Parathyroid adenoma (tissue), 2 donors: ENCODE data around the gene CSF3R.

Experiments
- H2AFZ ChIP-seq: fragments of 300-600 bp; sonication (generic); one replicate; pipeline ENCODE4 v1.7.0; 2017; ENCODE audit warnings: antibody characterized with exemption, mild to moderate bottlenecking
- H3K27ac ChIP-seq: fragments of 300-600 bp; sonication (generic); one replicate; pipeline ENCODE4 v1.7.0; 2017
- H3K27me3 ChIP-seq: fragments of 300-600 bp; sonication (generic); one replicate; pipeline ENCODE4 v1.7.0; 2017; ENCODE audit warnings: low read length; ENCODE audit not compliant: control insufficient read depth, insufficient read depth
- H3K36me3 ChIP-seq: fragments of 300-600 bp; sonication (generic); one replicate; pipeline ENCODE4 v1.7.0; 2017; ENCODE audit warnings: low read length; ENCODE audit not compliant: control insufficient read depth, insufficient read depth
- H3K4me1 ChIP-seq: fragments of 300-600 bp; sonication (generic); one replicate; pipeline ENCODE4 v1.7.0; 2017; ENCODE audit warnings: control low read depth
- H3K4me2 ChIP-seq: fragments of 300-600 bp; sonication (generic); one replicate; pipeline ENCODE4 v1.7.0; 2017; ENCODE audit warnings: low read length
- H3K4me3 ChIP-seq: fragments of 300-600 bp; sonication (generic); one replicate; pipeline ENCODE4 v1.7.0; 2017; ENCODE audit warnings: low read depth, low read length
- H3K79me2 ChIP-seq: fragments of 300-600 bp; sonication (generic); one replicate; pipeline ENCODE4 v1.7.0; 2017; ENCODE audit warnings: control low read depth
- H3K9ac ChIP-seq: fragments of 300-600 bp; sonication (generic); one replicate; pipeline ENCODE4 v1.7.0; 2017; ENCODE audit warnings: mild to moderate bottlenecking
- H3K9me3 ChIP-seq: fragments of 300-600 bp; sonication (generic); one replicate; pipeline ENCODE4 v1.7.0; 2017; ENCODE audit warnings: low read length; ENCODE audit not compliant: control insufficient read depth
- TF ChIP-seq, protein P1 (sequence below): fragments of 300-600 bp; sonication (generic); IDR thresholded peaks from one replicate; pipeline ENCODE4 v1.7.0; 2017; ENCODE audit warnings: antibody characterized with exemption, mild to moderate bottlenecking
- donor health status: primary hyperparathyroidism.

Gene CSF3R

DNA sequence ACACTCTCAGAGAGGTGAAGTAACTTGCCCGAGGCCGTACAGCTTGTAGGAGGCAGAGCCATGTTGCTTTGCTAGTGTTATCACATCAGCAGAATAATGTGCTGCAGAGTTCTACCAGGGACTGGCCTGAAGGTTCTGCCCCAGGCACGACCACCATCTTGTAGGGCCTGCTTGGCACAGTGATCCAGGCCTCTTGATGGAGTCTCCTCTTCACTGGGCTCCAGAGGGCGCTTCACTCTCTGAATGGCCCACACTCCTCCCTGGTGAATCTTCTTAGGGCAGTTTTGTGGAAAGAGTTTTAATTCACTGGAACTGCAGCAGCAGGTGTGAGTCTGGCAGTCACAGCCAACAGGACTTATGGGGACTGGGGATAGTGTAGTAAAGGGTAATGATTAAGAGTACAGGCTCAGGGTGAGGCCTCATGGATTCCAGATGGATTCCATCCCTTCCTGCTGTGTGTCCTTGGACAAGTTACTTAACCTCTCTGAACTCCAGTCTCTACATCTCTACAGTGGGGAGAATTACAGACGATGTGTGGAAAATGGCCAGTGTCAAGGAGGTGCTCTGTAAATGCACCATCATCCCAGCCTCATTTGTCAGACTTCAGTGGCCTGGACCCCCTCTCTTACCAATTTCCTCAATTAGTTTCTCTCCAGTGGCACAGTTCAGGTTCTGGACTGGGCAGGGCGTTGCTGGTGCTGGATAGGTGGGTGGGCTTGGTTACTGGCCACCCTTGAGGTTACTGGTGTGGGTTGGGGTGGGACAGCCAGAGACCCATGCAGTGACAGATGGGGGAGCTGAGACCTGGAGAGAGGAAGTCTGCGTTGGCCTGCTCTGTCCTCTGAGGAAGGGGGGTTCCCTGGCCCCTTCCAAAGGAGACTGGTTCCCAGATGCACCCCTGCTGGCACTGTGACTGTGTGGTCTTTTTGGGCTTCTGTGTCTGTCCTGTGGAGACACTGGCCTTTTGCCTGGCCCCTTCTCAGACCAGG is 45.9 kb upstream of the CSF3R start:
- no peak overlapping the region for H3K9ac ChIP-seq
- no peak overlapping the region for H2AFZ ChIP-seq
- H3K4me2 ChIP-seq = no peak overlapping the region
- no peaks in the 10 kb centered on the region for H3K79me2 ChIP-seq
- TF ChIP-seq, protein P1, sequence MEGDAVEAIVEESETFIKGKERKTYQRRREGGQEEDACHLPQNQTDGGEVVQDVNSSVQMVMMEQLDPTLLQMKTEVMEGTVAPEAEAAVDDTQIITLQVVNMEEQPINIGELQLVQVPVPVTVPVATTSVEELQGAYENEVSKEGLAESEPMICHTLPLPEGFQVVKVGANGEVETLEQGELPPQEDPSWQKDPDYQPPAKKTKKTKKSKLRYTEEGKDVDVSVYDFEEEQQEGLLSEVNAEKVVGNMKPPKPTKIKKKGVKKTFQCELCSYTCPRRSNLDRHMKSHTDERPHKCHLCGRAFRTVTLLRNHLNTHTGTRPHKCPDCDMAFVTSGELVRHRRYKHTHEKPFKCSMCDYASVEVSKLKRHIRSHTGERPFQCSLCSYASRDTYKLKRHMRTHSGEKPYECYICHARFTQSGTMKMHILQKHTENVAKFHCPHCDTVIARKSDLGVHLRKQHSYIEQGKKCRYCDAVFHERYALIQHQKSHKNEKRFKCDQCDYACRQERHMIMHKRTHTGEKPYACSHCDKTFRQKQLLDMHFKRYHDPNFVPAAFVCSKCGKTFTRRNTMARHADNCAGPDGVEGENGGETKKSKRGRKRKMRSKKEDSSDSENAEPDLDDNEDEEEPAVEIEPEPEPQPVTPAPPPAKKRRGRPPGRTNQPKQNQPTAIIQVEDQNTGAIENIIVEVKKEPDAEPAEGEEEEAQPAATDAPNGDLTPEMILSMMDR = no peak
- no peak overlapping the region for H3K27ac ChIP-seq
- H3K36me3 ChIP-seq = no peaks in the 10 kb centered on the region
- H3K4me3 ChIP-seq = no peak overlapping the region
- no peaks in the 10 kb centered on the region for H3K9me3 ChIP-seq
- no peaks in the 10 kb centered on the region for H3K4me1 ChIP-seq
- H3K27me3 ChIP-seq = no peaks in the 10 kb centered on the region

GRCh38 chr1:36525166-36525565 is 42.5 kb upstream of the CSF3R start:
- H3K36me3 ChIP-seq = no peaks in the 10 kb centered on the region
- H3K9me3 ChIP-seq = no peaks in the 10 kb centered on the region
- no peaks in the 10 kb centered on the region for H3K79me2 ChIP-seq
- no peak overlapping the region for H3K4me2 ChIP-seq
- no peak overlapping the region for H2AFZ ChIP-seq
- no peaks in the 10 kb centered on the region for H3K4me1 ChIP-seq
- no peak overlapping the region for H3K4me3 ChIP-seq
- TF ChIP-seq, protein P1 = no peak
- H3K27ac ChIP-seq = no peak overlapping the region
- no peaks in the 10 kb centered on the region for H3K27me3 ChIP-seq
- H3K9ac ChIP-seq = no peak overlapping the region

GRCh38 chr1:36524359-36525062 is 41.8 kb upstream of the CSF3R start:
- no peaks in the 10 kb centered on the region for H3K36me3 ChIP-seq
- H3K27me3 ChIP-seq = no peaks in the 10 kb centered on the region
- no peak overlapping the region for H3K27ac ChIP-seq
- H2AFZ ChIP-seq = no peak overlapping the region
- TF ChIP-seq, protein P1 = no peak
- no peak overlapping the region for H3K4me3 ChIP-seq
- H3K79me2 ChIP-seq = no peaks in the 10 kb centered on the region
- H3K4me1 ChIP-seq = no peaks in the 10 kb centered on the region
- H3K9ac ChIP-seq = no peak overlapping the region
- H3K4me2 ChIP-seq = no peak overlapping the region
- no peaks in the 10 kb centered on the region for H3K9me3 ChIP-seq

- H3K4me2 ChIP-seq = no peak overlapping the region
- H3K36me3 ChIP-seq = no peaks in the 10 kb centered on the region
- H3K9me3 ChIP-seq = no peaks in the 10 kb centered on the region
- H3K4me3 ChIP-seq = no peak overlapping the region
- no peaks in the 10 kb centered on the region for H3K79me2 ChIP-seq
- no peak overlapping the region for H3K9ac ChIP-seq
- H3K27ac ChIP-seq = no peak overlapping the region
- no peaks in the 10 kb centered on the region for H3K27me3 ChIP-seq
- TF ChIP-seq, protein P1 = no peak
- H2AFZ ChIP-seq = no peak overlapping the region
- no peaks in the 10 kb centered on the region for H3K4me1 ChIP-seq
Measured at GRCh38 chr1:36523850-36524249, 41.1 kb upstream of the CSF3R start.
